Measurements from ENCODE around the gene GGN.

Gene GGN

GRCh38 chr19:38386300-38386970 is 1.4 kb downstream of the GGN start:
- TF ChIP-seq, protein P1, sequence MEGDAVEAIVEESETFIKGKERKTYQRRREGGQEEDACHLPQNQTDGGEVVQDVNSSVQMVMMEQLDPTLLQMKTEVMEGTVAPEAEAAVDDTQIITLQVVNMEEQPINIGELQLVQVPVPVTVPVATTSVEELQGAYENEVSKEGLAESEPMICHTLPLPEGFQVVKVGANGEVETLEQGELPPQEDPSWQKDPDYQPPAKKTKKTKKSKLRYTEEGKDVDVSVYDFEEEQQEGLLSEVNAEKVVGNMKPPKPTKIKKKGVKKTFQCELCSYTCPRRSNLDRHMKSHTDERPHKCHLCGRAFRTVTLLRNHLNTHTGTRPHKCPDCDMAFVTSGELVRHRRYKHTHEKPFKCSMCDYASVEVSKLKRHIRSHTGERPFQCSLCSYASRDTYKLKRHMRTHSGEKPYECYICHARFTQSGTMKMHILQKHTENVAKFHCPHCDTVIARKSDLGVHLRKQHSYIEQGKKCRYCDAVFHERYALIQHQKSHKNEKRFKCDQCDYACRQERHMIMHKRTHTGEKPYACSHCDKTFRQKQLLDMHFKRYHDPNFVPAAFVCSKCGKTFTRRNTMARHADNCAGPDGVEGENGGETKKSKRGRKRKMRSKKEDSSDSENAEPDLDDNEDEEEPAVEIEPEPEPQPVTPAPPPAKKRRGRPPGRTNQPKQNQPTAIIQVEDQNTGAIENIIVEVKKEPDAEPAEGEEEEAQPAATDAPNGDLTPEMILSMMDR (IDR thresholded peaks at IDR 0.05; ENCODE audit: insufficient read depth, low read depth, low read length, missing control alignments): no peak
- no peak for DNase-seq (ENCODE audit: low read depth)
- no peak overlapping the region for H3K4me3 ChIP-seq (ENCODE audit: low read length)

DNA sequence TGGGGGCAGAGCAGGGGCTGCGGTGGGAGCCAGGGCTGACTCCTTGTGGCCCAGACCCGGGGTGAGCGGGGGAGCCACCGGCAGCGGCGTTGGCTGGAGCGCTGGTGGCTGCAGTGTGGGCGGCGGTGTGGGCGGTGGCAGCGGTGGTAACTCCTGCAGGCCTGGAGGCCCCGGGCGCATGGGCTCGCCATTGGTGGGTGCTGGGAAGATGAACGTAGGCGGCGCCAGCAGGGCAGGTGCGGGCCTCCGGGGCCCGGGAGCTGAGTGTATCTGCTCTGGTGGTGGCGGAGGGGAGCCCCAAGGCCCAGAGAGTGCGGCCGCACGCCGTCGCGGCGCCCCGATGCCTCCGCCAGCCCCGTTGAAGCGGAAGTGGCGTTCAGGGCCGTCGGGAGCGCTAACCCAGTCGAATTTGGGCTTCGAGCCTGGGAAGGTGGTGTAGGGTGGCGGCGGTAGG is 2.0 kb downstream of the GGN start:
- no peak for DNase-seq (ENCODE audit: low read depth)
- H3K4me3 ChIP-seq (ENCODE audit: low read length): no peak overlapping the region
- TF ChIP-seq, protein P1 (IDR thresholded peaks at IDR 0.05; ENCODE audit: insufficient read depth, low read depth, low read length, missing control alignments): no peak

DNA sequence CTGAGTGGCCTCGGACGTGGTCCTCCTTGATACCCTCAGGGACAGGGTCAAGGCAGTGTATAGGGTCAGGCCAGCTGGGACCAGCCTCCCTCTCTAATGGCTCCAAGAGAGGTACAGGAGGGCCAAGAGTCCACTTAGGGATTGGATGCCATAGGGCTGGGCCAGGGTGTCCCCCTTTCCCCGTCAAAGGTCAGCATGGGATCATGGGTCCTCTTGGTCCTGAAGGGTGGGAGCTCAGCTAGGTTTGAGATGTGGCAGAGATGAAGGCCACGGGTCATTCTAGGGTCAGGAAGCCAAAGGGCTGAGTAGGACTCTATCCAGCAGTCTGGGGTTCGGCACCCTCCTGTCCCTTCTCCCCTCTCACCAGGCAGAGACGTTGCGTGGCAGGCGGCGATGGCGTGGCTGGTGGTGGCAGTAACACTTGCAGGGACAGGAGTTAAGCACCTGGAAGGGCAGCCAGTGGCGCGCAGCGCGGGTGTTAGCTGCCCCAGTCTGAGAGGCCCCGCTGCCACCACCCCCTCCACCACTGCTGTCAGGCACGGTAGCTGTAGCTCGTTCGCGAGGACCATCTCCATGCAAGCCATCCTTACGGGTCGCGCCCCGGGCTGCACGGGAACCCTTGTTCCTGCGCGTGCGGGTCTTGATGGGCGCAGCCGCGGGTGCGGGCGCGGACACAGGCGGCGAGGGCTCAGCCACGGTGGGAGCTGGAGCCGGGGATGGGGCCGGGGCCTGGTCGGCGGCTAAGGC is 2.6 kb downstream of the GGN start:
- H3K4me3 ChIP-seq (ENCODE audit: low read length): no peak overlapping the region
- TF ChIP-seq, protein P1 (IDR thresholded peaks at IDR 0.05; ENCODE audit: insufficient read depth, low read depth, low read length, missing control alignments): no peak
- DNase-seq (ENCODE audit: low read depth): no peak

DNA sequence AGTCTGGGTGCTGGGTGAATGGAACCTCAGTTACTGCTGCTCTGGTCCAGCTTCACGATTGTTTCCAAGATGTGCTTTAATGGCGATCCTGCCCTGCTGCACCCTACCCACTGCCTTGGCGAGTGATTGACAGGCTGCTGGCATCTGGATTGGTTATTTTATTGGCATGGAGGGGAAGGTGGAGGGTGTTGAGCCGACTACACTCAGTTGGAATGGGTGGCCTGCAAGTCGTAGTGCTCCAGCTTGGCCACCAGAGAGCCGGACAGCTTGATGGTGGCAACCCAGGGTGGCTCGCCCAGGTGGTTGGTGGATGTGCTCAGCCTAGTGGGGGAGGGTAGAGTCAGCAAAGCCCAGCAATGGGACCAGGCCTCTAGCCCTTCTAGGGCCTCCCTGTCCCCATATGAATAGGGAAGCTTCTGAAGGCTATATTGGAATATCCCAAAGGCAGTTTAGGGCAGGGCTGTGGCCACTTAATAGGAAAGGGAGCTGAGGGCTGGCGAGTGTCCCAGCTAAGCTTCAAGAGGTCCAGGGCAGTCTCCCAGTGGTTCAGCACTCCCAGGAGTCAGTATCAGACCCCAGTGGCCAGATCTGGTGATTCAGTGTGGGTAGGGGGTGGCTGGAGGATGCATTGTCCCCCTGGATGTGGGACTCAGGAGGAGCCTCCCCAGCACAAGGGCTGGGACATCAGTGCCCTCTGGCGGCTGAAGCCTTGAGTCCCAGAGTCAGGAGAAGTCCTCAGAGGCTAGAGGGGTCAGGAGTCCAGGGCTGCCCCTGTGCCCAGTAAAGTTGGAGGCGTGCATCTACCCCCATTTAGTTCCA is 3.4 kb downstream of the GGN start:
- DNase-seq (ENCODE audit: low read depth): peak; percentile 38
- no peak overlapping the region for H3K4me3 ChIP-seq (ENCODE audit: low read length)
- TF ChIP-seq, protein P1 (IDR thresholded peaks at IDR 0.05; ENCODE audit: insufficient read depth, low read depth, low read length, missing control alignments): peak; percentile 56

- H3K4me3 ChIP-seq (ENCODE audit: low read length): no peak overlapping the region
- DNase-seq (ENCODE audit: low read depth): no peak
- TF ChIP-seq, protein P1 (IDR thresholded peaks at IDR 0.05; ENCODE audit: insufficient read depth, low read depth, low read length, missing control alignments): no peak
Measured at GRCh38 chr19:38383743-38384142, 4.1 kb downstream of the GGN start.

DNA sequence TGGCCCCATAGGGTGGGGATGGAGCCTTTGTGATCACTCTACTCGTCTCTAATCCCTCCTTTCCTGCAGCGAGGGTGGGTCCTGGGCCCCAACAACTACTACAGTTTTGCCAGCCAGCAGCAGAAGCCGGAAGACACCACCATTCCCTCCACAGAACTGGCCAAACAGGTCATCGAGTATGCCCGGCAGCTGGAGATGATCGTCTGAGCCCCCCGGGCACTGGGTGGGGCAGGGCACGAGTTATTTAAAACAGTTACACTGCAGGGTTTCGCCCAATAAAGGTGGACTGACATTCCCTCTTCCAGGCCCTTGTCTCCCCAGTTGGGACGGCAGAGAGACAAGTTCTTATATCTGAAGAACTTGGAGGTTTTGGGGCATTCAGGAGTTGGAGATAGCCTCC is 4.7 kb downstream of the GGN start:
- no peak overlapping the region for H3K4me3 ChIP-seq (ENCODE audit: low read length)
- TF ChIP-seq, protein P1 (IDR thresholded peaks at IDR 0.05; ENCODE audit: insufficient read depth, low read depth, low read length, missing control alignments): no peak
- no peak for DNase-seq (ENCODE audit: low read depth)
